Measurements from ENCODE around the gene PSMB11.

PSMB11 gene

GRCh38 chr14:23085458-23085857 lies 43.4 kb downstream of the PSMB11 start:
- DNase-seq (ENCODE audit: low read depth in 3 of 3) = no peak

- no peak for DNase-seq (ENCODE audit: low read depth in 3 of 3)
These were observed 44.6 kb downstream of the PSMB11 start for GRCh38 chr14:23086565-23086964.

- no peak for DNase-seq (ENCODE audit: low read depth in 3 of 3)
These were observed 47.7 kb downstream of the PSMB11 start for GRCh38 chr14:23089498-23090253.

- DNase-seq (ENCODE audit: low read depth in 3 of 3) = no peak
These were observed 48.2 kb downstream of the PSMB11 start for GRCh38 chr14:23090254-23090636.

- DNase-seq (ENCODE audit: low read depth in 3 of 3) = no peak
These were observed 49.5 kb downstream of the PSMB11 start for GRCh38 chr14:23091294-23092225.

DNA sequence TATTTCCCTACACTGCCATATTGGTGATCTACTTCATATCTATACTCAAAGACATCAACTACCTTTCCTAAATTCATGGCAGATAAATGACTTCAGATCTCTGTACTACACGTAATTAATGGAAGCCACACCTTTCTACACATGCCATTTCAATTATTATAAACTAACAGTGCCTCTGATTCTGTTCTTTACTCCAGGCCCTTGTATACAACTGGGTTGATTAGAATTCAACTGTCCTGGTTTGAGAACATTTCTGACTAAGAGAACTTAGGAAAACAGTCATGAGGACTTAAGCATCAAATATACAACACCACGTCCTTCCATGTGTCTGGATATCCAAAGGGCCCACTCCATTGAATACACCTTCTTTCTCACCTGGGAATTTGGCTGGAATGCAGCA lies 51.1 kb downstream of the PSMB11 start:
- DNase-seq (ENCODE audit: low read depth in 3 of 3) = no peak

GRCh38 chr14:23093526-23093925 lies 51.5 kb downstream of the PSMB11 start:
- no peak for DNase-seq (ENCODE audit: low read depth in 3 of 3)

All from stimulated activated CD4-positive, alpha-beta T cell treated with anti-CD3 and anti-CD28 coated beads, TNF-alpha, amount 100 ng/mL, for 4 hours (primary cell).